A549 (cell line): ENCODE results near the gene ZNF407. TPM values are rescaled to one million over a fixed set of nuclear protein-coding genes. Genes with fewer than 3 reads are reported as not detected.

Experiments used
- ATAC-seq, 2 experiments: fragments of 200-7000 bp in 1 of 2; fragments of >200 bp in 1 of 2; cut with Nextera tagmentation in 1 of 2; cut with Tn5 transposase in 1 of 2; 3 replicates each; pipeline versions ENCODE4 v1.8.0 to v1.9.1; 2018 to 2020; ENCODE audit warnings: mild to moderate bottlenecking in 1 of 2, moderate library complexity in 1 of 2
- CTCF ChIA-PET: fragments of 300-600 bp; sonication (Branson Sonifier 250); formaldehyde crosslinking; extraction: SDS; loops from one replicate; lab custom pipeline; 2021; ENCODE audit warnings: antibody characterized with exemption, inconsistent platforms; lab: Yijun Ruan, JAX
- POLR2A ChIA-PET: fragments of 350-600 bp; formaldehyde crosslinking; extraction: SDS; loops from one replicate; lab custom pipeline; 2021; ENCODE audit warnings: antibody characterized with exemption, inconsistent platforms; lab: Yijun Ruan, JAX
- DNase-seq, 2 experiments: peaks; one replicate each; pipeline versions ENCODE4 v3.0.0 to v3.0.0-alpha.2; 2011 to 2016; ENCODE audit warnings: low read depth in 1 of 2, low spot score in 1 of 2
- FAIRE-seq: peaks from 2 replicates; lab custom pipeline; 2011; peaks lifted over from hg19 to GRCh38; lab: Jason Lieb, UNC
- H3K27ac ChIP-seq, 2 experiments: fragments of >200 bp; sonication (Bioruptor Twin); formaldehyde crosslinking; 3 replicates each; pipeline ENCODE4 v1.5.1; 2016 to 2017
- H3K4me1 ChIP-seq: fragments of >200 bp; sonication (Bioruptor Twin); formaldehyde crosslinking; 3 replicates; pipeline ENCODE4 v1.6.1; 2016
- H3K4me2 ChIP-seq: fragments of >200 bp; sonication (Bioruptor Twin); formaldehyde crosslinking; 3 replicates; pipeline ENCODE4 v1.6.1; 2016
- H3K4me3 ChIP-seq: fragments of >200 bp; sonication (Bioruptor Twin); formaldehyde crosslinking; 3 replicates; pipeline ENCODE4 v1.5.1; 2016
- H3K9me3 ChIP-seq: fragments of >200 bp; sonication (Bioruptor Twin); formaldehyde crosslinking; 3 replicates; pipeline ENCODE4 v1.6.1; 2016
- CEBPB ChIP-seq, 2 experiments: fragments of >200 bp in 1 of 2; sonication (Bioruptor Twin) in 1 of 2; formaldehyde crosslinking in 1 of 2; IDR thresholded peaks; 2 replicates each; pipeline ENCODE4 v1.6.1; 2012 to 2016
- EHF ChIP-seq: fragments of 250-450 bp; sonication (Bioruptor Pico); IDR thresholded peaks from 2 replicates; pipeline ENCODE4 v1.5.0; 2020; ENCODE audit warnings: mild to moderate bottlenecking
- EHMT2 ChIP-seq: fragments of 200-600 bp; sonication (generic); IDR thresholded peaks from 2 replicates; pipeline ENCODE4 v1.6.1; 2016; ENCODE audit warnings: antibody characterized with exemption, low read depth, mild to moderate bottlenecking, moderate library complexity
- EP300 ChIP-seq, 2 experiments: fragments of >200 bp; sonication (Bioruptor Twin); formaldehyde crosslinking; IDR thresholded peaks; 2 replicates in 1 of 2; 3 replicates in 1 of 2; pipeline ENCODE4 v1.6.1; 2016 to 2017
- ESRRA ChIP-seq: fragments of 150-350 bp; IDR thresholded peaks from 2 replicates; pipeline ENCODE4 v1.6.1; 2014; ENCODE audit warnings: mild to moderate bottlenecking, low read length, borderline replicate concordance
- FOSL2 ChIP-seq, 2 experiments: fragments of 450-650 bp in 1 of 2; fragments of >200 bp in 1 of 2; sonication (Bioruptor Twin) in 1 of 2; formaldehyde crosslinking; IDR thresholded peaks; 2 replicates each; pipeline versions ENCODE4 v1.5.0 to v1.6.1; 2016 to 2020; ENCODE audit warnings: mild to moderate bottlenecking in 1 of 2, moderate library complexity in 1 of 2
- HDAC2 ChIP-seq: fragments of 200-600 bp; sonication (generic); IDR thresholded peaks from 2 replicates; pipeline ENCODE4 v1.6.1; 2016
- HEYL ChIP-seq: fragments of 250-450 bp; sonication (Bioruptor Pico); IDR thresholded peaks from 2 replicates; pipeline ENCODE4 v1.8.0; 2021; ENCODE audit warnings: mild to moderate bottlenecking, moderate library complexity
- HOXA7 ChIP-seq: fragments of 250-450 bp; sonication (Bioruptor Pico); IDR thresholded peaks from 2 replicates; pipeline ENCODE4 v1.5.0; 2020; ENCODE audit warnings: mild to moderate bottlenecking, moderate library complexity
- HOXB13 ChIP-seq: fragments of 250-450 bp; sonication (Bioruptor Pico); IDR thresholded peaks from 2 replicates; pipeline ENCODE4 v1.5.0; 2020; ENCODE audit warnings: low read depth, mild to moderate bottlenecking, moderate library complexity
- HOXB5 ChIP-seq: fragments of 250-450 bp; sonication (Bioruptor Pico); IDR thresholded peaks from 2 replicates; pipeline ENCODE4 v1.5.0; 2020; ENCODE audit warnings: mild to moderate bottlenecking, moderate library complexity
- KDM5A ChIP-seq: fragments of 200-600 bp; sonication (generic); IDR thresholded peaks from 2 replicates; pipeline ENCODE4 v1.6.1; 2016; ENCODE audit warnings: antibody characterized with exemption, mild to moderate bottlenecking
- NPAS2 ChIP-seq: fragments of 250-450 bp; sonication (Bioruptor Pico); IDR thresholded peaks from 2 replicates; pipeline ENCODE4 v1.8.0; 2022; ENCODE audit warnings: mild to moderate bottlenecking, moderate library complexity, borderline replicate concordance
- RAD21 ChIP-seq, 2 experiments: fragments of >200 bp in 1 of 2; sonication (Bioruptor Twin) in 1 of 2; formaldehyde crosslinking in 1 of 2; IDR thresholded peaks in 1 of 2; conservative IDR thresholded peaks in 1 of 2; 2 replicates in 1 of 2; 3 replicates in 1 of 2; pipeline ENCODE4 v1.6.1; 2012 to 2018; ENCODE audit warnings: inconsistent platforms in 1 of 2
- RARB ChIP-seq: fragments of 250-450 bp; sonication (Bioruptor Pico); IDR thresholded peaks from 2 replicates; pipeline ENCODE4 v1.8.0; 2021; ENCODE audit warnings: mild to moderate bottlenecking, moderate library complexity
- RCOR1 ChIP-seq: fragments of 150-350 bp; IDR thresholded peaks from 2 replicates; pipeline ENCODE4 v1.6.1; 2014; ENCODE audit warnings: antibody characterized with exemption, low read length, low read depth
- RFX5 ChIP-seq: fragments of 450-650 bp; IDR thresholded peaks from 2 replicates; pipeline ENCODE4 v1.7.1; 2014; ENCODE audit warnings: antibody characterized with exemption, mild to moderate bottlenecking, moderate library complexity
- RNF2 ChIP-seq: fragments of 200-600 bp; sonication (generic); IDR thresholded peaks from 2 replicates; pipeline ENCODE4 v1.6.1; 2016; ENCODE audit warnings: low read depth, mild to moderate bottlenecking, antibody characterized with exemption, moderate library complexity, borderline replicate concordance
- TFCP2L1 ChIP-seq: fragments of 250-450 bp; sonication (Bioruptor Pico); IDR thresholded peaks from 2 replicates; pipeline ENCODE4 v1.5.0; 2021; ENCODE audit warnings: mild to moderate bottlenecking
- ZC3H11A ChIP-seq: fragments of 450-650 bp; IDR thresholded peaks from 2 replicates; pipeline ENCODE4 v1.6.1; 2014; ENCODE audit warnings: antibody characterized with exemption, mild to moderate bottlenecking
- ZFP36 ChIP-seq: fragments of 450-650 bp; IDR thresholded peaks from 2 replicates; pipeline ENCODE4 v1.6.1; 2014; ENCODE audit warnings: borderline replicate concordance; ENCODE audit not compliant: partially characterized antibody
- ZNF302 ChIP-seq: fragments of 250-450 bp; sonication (Bioruptor Pico); IDR thresholded peaks from 2 replicates; pipeline ENCODE4 v1.9.0; 2021; ENCODE audit warnings: inconsistent platforms, mild to moderate bottlenecking, moderate library complexity
- WGBS: methylation state at CpG from one replicate; pipeline ENCODE4 v1.1.6; 2017; ENCODE audit errors: missing lambda C conversion rate; 5-methylcytosine and 5-hydroxymethylcytosine counted together
- polyA plus RNA-seq, 4 experiments: library from polyadenylated mRNA; depleted of rRNA in 3 of 4; stranded (reverse); fragments of >200 nt; fragmentation: RNase III in 1 of 4; extraction: RNeasy Plus Mini Kit Qiagen cat#74134 plus additional on column Dnase treatment in 1 of 4; gene quantifications; 2 replicates in 3 of 4; 3 replicates in 1 of 4; pipeline ENCODE4 v1.2.3, GENCODE V29; 2011 to 2017
- TF ChIP-seq, protein P1 (sequence below): IDR thresholded peaks from 2 replicates; pipeline ENCODE4 v1.6.1; 2012; ENCODE audit warnings: low read depth, borderline replicate concordance
- TF ChIP-seq, protein P2 (sequence below): fragments of 150-350 bp; IDR thresholded peaks from 2 replicates; pipeline ENCODE4 v1.6.1; 2014; ENCODE audit warnings: low read depth, mild to moderate bottlenecking, low read length
- TF ChIP-seq, protein P3 (sequence below): fragments of 450-650 bp; IDR thresholded peaks from 2 replicates; pipeline ENCODE4 v1.6.1; 2014; ENCODE audit warnings: antibody characterized with exemption
- TF ChIP-seq, protein P4 (sequence below): fragments of 250-450 bp; sonication (Bioruptor Pico); IDR thresholded peaks from 2 replicates; pipeline ENCODE4 v1.5.0; 2020; ENCODE audit warnings: low read depth, mild to moderate bottlenecking, moderate library complexity

The ZNF407 gene
- polyA plus RNA-seq, 2 of the 4 experiments (the other 2 are of a cell fraction) = 2.5 to 3.0 TPM

DNA sequence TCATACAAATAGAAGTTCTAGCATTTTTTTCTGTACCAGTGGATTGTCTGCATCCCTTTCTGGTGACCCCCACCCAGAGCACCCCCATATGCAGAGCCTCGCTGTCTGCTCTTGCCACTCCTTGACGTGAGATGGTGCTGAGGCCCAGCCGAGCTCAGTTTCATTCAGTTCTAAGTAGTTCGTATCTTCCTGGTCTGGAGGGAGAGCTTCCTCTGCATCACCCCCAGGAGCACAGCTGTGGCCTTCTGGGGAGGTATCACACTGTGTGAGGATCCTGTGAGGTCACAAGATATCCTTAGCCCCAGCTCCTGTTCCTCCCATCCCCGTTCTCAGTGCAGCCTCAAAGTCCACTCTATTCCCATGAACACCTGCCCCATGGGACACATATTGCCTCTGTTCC lies 478.6 kb downstream of the ZNF407 start:
- DNase-seq (no peak), FAIRE-seq (no peak), ATAC-seq (no peak)
- Histone ChIP-seq H3K9me3 (peaks cover 5% of the 10 kb centered on the region; the same call in 1 of the 3 replicates), H3K4me3 (no peak overlapping the region), H3K4me2 (no peak overlapping the region), H3K4me1 (peaks cover 1% of the 10 kb centered on the region), H3K27ac (no peak overlapping the region)
- POLR2A ChIA-PET = no interaction called here
- WGBS = 56% methylated on average over 5 of the region's 5 CpGs
- CTCF ChIA-PET = interaction anchor here (0.5 to 0.9 kb wide), 2 partner anchors 9 to 415 kb away, joined by 3 read pairs; no protein-coding TSS in a partner anchor
- no peak for TF ChIP-seq RNF2
- no peak for TF ChIP-seq NPAS2
- TF ChIP-seq, all 56 proteins: peak for 0

DNA sequence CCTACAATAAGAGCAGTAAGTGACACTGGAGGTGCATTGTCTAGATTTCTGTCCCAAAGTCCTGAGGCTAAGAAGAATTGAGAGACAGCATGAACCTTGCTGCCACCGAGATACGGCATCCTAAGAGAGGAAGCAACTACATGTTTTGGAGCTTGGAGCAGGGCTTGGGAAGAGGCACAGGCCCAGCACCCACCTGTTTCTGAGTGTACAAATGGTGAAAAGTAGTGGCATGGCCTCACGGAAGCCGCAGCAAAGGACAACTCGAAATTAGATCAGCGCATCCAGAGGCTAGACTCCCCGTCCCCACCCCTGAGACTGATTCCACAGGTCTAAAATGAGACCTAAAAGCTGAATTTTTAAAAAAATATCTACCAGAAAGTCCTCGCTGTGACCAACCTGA lies 483.8 kb downstream of the ZNF407 start:
- POLR2A ChIA-PET = no interaction called here
- Histone ChIP-seq H3K4me3 (no peak overlapping the region), H3K9me3 (peaks cover 5% of the 10 kb centered on the region; the same call in 1 of the 3 replicates), H3K4me2 (no peak overlapping the region), H3K4me1 (no peaks in the 10 kb centered on the region), H3K27ac (no peak overlapping the region)
- TF ChIP-seq RARB (CRISPR knock-in tag) (no peak), HEYL (CRISPR knock-in tag) (no peak)
- 65% methylated on average over 8 of the region's 8 CpGs for WGBS
- no peak for DNase-seq
- no peak for ATAC-seq
- CTCF ChIA-PET = interaction anchor here (0.6 kb wide), 1 partner anchor 42 kb away, joined by 3 read pairs; no protein-coding TSS in a partner anchor
- FAIRE-seq = no peak

DNA sequence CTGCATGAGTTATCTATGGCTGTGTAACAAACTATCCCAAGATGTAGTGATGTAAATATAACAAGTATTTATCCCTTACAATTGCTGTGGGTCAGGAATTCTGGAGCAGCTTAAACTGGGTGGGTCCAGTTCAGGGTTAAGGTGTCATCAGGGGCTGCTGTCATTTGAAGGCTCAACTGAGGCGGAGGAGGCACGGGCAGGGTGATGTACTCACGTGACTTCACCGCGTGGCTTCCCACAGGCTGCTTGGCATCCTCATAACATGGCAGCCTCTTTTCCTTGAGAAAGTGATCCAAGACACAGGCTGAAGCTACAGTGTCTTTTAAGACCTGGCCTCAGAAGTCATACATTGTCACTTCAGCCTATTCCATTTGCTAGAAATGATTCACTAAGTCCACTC lies 485.5 kb downstream of the ZNF407 start:
- no peak for FAIRE-seq
- Histone ChIP-seq H3K4me1 (no peaks in the 10 kb centered on the region), H3K4me2 (no peak overlapping the region), H3K4me3 (no peak overlapping the region), H3K9me3 (peaks cover 4% of the 10 kb centered on the region; the same call in 1 of the 3 replicates), H3K27ac (no peak overlapping the region)
- CTCF ChIA-PET = no interaction called here
- ATAC-seq = no peak
- no peak for DNase-seq
- POLR2A ChIA-PET = no interaction called here
- WGBS = 73% methylated on average over 3 of the region's 5 CpGs
- TF ChIP-seq EHMT2 (no peak), HOXB5 (CRISPR knock-in tag) (no peak), EP300 (IDR thresholded peaks at IDR 0.05) (no peak), RARB (CRISPR knock-in tag) (no peak), HOXB13 (CRISPR knock-in tag) (no peak), RCOR1 (no peak), ZNF302 (CRISPR knock-in tag) (no peak), KDM5A (no peak), HOXA7 (CRISPR knock-in tag) (no peak), HDAC2 (no peak), RAD21 (conservative IDR thresholded peaks at IDR 0.05 in 1 of 2, IDR thresholded peaks at IDR 0.05 in 1 of 2) (no peak)
- TF ChIP-seq, protein P1, sequence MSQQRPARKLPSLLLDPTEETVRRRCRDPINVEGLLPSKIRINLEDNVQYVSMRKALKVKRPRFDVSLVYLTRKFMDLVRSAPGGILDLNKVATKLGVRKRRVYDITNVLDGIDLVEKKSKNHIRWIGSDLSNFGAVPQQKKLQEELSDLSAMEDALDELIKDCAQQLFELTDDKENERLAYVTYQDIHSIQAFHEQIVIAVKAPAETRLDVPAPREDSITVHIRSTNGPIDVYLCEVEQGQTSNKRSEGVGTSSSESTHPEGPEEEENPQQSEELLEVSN = no peak
- TF ChIP-seq, protein P2, sequence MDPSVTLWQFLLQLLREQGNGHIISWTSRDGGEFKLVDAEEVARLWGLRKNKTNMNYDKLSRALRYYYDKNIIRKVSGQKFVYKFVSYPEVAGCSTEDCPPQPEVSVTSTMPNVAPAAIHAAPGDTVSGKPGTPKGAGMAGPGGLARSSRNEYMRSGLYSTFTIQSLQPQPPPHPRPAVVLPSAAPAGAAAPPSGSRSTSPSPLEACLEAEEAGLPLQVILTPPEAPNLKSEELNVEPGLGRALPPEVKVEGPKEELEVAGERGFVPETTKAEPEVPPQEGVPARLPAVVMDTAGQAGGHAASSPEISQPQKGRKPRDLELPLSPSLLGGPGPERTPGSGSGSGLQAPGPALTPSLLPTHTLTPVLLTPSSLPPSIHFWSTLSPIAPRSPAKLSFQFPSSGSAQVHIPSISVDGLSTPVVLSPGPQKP = no peak

DNA sequence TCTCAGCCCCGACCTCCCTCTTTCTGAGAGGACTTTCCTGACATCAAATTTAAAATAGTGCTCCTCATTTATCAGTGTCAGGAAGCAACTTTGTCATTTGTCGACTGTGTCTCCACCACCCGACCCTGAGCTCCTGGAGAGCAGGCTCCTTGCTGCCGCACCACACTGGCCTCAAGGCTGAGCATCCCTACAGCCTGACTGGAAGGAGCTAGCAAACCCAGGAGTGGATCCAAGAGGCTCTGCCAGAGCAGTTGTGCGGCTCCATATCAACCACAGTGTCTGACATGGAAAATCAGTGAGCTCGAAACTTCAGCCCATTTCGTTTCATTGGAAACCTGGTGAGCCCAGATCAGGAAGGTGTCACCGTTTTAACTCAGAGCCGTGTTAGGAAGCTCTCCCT lies 486.1 kb downstream of the ZNF407 start:
- ATAC-seq (no peak), DNase-seq (no peak), FAIRE-seq (no peak)
- CTCF ChIA-PET = no interaction called here
- Histone ChIP-seq H3K4me2 (no peak overlapping the region), H3K4me3 (no peak overlapping the region), H3K4me1 (no peaks in the 10 kb centered on the region), H3K9me3 (no peaks in the 10 kb centered on the region), H3K27ac (no peak overlapping the region)
- WGBS = 27% methylated on average over 8 of the region's 9 CpGs
- POLR2A ChIA-PET = no interaction called here
- no peak for TF ChIP-seq ESRRA
- no peak for TF ChIP-seq KDM5A
- no peak for TF ChIP-seq EP300 (IDR thresholded peaks at IDR 0.05)
- TF ChIP-seq, protein P3, sequence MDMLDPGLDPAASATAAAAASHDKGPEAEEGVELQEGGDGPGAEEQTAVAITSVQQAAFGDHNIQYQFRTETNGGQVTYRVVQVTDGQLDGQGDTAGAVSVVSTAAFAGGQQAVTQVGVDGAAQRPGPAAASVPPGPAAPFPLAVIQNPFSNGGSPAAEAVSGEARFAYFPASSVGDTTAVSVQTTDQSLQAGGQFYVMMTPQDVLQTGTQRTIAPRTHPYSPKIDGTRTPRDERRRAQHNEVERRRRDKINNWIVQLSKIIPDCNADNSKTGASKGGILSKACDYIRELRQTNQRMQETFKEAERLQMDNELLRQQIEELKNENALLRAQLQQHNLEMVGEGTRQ = no peak
- TF ChIP-seq ZC3H11A = no peak
- TF ChIP-seq HDAC2 = no peak
- TF ChIP-seq HEYL (CRISPR knock-in tag) = no peak
- no peak for TF ChIP-seq ZFP36
- TF ChIP-seq TFCP2L1 (CRISPR knock-in tag) = no peak
- no peak for TF ChIP-seq RFX5
- no peak for TF ChIP-seq RNF2
- no peak for TF ChIP-seq CEBPB (IDR thresholded peaks at IDR 0.05)
- no peak for TF ChIP-seq EHF
- no peak for TF ChIP-seq HOXA7 (CRISPR knock-in tag)
- TF ChIP-seq FOSL2 (IDR thresholded peaks at IDR 0.05) = no peak
- TF ChIP-seq FOSL2 (CRISPR knock-in tag; IDR thresholded peaks at IDR 0.05) = no peak
- TF ChIP-seq RCOR1 = no peak
- TF ChIP-seq, protein P1 = no peak
- TF ChIP-seq, protein P4, sequence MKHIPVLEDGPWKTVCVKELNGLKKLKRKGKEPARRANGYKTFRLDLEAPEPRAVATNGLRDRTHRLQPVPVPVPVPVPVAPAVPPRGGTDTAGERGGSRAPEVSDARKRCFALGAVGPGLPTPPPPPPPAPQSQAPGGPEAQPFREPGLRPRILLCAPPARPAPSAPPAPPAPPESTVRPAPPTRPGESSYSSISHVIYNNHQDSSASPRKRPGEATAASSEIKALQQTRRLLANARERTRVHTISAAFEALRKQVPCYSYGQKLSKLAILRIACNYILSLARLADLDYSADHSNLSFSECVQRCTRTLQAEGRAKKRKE (CRISPR knock-in tag) = no peak
